Loucy (cell line): ENCODE measurements around the gene NCKAP5.

Experiments used
- CTCF ChIP-seq: fragments of 200-600 bp; sonication (generic); conservative IDR thresholded peaks from 2 replicates; pipeline ENCODE4 v1.5.1; 2014; ENCODE audit warnings: mild to moderate bottlenecking, antibody characterized with exemption, low read length
- EZH2phosphoT487 ChIP-seq: fragments of 200-600 bp; IDR thresholded peaks from 2 replicates; pipeline ENCODE4 v1.6.1; 2018; ENCODE audit warnings: antibody characterized with exemption, mild to moderate bottlenecking, moderate library complexity, borderline replicate concordance

GRCh38 chr2:132884705-132885104 is 683.6 kb downstream of the NCKAP5 start:
- TF ChIP-seq CTCF (no peak), EZH2phosphoT487 (no peak)
